Gastroesophageal sphincter (tissue), 3 donors: ENCODE results near the gene GAPDH.

Experiments
- POLR2A ChIP-seq, 2 donors: fragments of 450-650 bp; IDR thresholded peaks; one replicate each; pipeline ENCODE4 v1.6.1; 2017; ENCODE audit warnings: antibody characterized with exemption in 2 of 2, mild to moderate bottlenecking in 2 of 2, moderate library complexity in 1 of 2
- TF ChIP-seq, protein P1 (sequence below), 4 experiments: fragments of 200-600 bp in 2 of 4; fragments of 450-650 bp in 2 of 4; sonication (generic) in 1 of 4; IDR thresholded peaks; one replicate each; pipeline ENCODE4 v1.5.1; 2017 to 2019; ENCODE audit warnings: antibody characterized with exemption in 4 of 4, mild to moderate bottlenecking in 2 of 4, moderate library complexity in 2 of 4

DNA sequence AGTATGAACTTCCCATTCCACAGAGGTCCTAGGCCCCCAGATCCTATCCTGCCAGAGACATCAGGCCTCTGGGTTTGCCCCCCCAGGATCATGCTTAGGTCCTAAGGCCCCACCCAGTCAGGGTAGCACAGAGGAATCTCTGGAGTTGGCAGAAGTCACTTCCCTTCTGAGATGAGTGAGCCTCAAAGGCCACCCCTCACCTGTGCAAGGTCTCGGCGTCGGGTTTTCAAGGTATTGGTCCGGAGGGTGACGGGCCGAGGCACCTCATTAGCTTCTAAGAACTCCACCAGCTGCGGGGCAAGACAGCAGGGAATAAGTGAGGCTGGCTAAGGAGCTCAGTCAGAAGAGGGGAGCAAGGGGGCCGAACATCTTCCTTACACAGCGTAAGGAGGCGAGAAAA is 28.6 kb downstream of the GAPDH start:
- TF ChIP-seq, protein P1, sequence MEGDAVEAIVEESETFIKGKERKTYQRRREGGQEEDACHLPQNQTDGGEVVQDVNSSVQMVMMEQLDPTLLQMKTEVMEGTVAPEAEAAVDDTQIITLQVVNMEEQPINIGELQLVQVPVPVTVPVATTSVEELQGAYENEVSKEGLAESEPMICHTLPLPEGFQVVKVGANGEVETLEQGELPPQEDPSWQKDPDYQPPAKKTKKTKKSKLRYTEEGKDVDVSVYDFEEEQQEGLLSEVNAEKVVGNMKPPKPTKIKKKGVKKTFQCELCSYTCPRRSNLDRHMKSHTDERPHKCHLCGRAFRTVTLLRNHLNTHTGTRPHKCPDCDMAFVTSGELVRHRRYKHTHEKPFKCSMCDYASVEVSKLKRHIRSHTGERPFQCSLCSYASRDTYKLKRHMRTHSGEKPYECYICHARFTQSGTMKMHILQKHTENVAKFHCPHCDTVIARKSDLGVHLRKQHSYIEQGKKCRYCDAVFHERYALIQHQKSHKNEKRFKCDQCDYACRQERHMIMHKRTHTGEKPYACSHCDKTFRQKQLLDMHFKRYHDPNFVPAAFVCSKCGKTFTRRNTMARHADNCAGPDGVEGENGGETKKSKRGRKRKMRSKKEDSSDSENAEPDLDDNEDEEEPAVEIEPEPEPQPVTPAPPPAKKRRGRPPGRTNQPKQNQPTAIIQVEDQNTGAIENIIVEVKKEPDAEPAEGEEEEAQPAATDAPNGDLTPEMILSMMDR (IDR thresholded peaks at IDR 0.05) = no peak
- TF ChIP-seq POLR2A (IDR thresholded peaks at IDR 0.05) = no peak
